NCI-H460 (cell line): ENCODE measurements around the gene MRPL57. TPM values are rescaled to one million over a fixed set of nuclear protein-coding genes. Genes with fewer than 3 reads are reported as not detected.
A peak's percentile ranks its signal among the peaks of the same experiment; 100 is the strongest.
"Not testable (repeated sequence)": the region's sequence is repeated elsewhere in the genome, so short reads cannot be mapped to it uniquely, and the experiment has no call there.

ENCODE experiments used
- DNase-seq: peaks from one replicate; pipeline ENCODE4 v3.0.0-alpha.2; 2016; ENCODE audit warnings: low read depth; ENCODE audit errors: extremely low read depth
- total RNA-seq: library from RNA; depleted of rRNA; stranded (reverse); fragments of >200 nt; shearing (Covaris generic); gene quantifications from 2 replicates; pipeline ENCODE4 v1.2.3, GENCODE V29; 2014

MRPL57 gene
- total RNA-seq, 1 experiment from 2014 or later: 23.8 TPM

- not testable (repeated sequence) for DNase-seq
These were observed 10.0 kb downstream of the MRPL57 start for GRCh38 chr13:21186410-21186809.

DNA sequence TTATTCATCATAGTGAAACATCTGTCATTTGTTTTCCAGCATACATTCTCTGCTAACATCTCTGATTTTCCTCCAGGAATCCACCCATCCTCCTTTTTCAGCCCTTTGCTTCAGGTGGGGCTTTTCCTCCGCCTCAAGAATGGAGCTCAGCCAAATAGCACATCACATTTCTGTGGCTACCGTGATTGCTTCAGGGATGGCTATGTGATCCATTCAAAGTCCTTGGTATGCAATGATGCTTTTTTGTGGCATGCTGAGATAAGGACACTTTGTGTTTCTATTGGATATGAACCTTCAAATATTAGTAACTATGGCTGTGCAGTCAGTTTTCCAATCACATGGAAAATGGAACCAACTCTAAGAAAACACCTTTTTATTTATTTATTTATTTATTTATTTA is 18.3 kb downstream of the MRPL57 start:
- DNase-seq: not testable (repeated sequence)

GRCh38 chr13:21197606-21198225 is 21.3 kb downstream of the MRPL57 start:
- DNase-seq: not testable (repeated sequence)

- not testable (repeated sequence) for DNase-seq
These were observed 21.9 kb downstream of the MRPL57 start for GRCh38 chr13:21198391-21198790.

DNA sequence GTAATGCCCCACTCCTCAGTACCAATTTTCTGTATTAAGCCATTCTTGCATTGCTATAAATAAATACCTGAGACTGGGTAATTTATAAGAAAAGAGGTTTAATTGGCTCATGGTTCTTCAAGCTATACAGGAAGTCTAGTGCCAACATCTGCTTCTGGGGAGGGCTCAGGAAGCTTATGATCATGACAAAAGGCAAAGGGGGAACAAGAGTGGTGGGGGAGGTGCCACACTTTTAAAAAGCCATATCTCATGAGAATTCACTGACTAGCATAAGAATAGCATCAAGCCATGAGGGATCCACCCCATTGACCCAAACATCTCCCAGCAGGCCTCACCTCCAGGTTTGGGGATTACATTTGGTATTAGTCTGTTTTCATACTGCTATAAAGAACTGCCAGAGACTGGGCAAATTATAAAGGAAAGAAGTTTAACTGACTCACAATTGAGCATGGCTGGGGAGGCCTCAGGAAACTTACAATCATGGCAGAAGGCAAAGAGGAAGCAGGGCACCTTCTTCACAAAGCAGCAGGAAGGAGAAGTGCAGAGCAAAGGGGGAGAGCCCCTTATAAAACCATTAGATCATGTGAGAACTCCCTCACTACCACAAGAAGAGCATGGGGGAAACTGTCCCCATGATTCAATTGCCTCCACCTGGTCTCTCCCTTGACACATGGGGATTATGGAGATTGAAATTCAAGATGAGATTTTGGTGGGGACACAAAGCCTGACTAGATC is 25.2 kb downstream of the MRPL57 start:
- DNase-seq: not testable (repeated sequence)

DNA sequence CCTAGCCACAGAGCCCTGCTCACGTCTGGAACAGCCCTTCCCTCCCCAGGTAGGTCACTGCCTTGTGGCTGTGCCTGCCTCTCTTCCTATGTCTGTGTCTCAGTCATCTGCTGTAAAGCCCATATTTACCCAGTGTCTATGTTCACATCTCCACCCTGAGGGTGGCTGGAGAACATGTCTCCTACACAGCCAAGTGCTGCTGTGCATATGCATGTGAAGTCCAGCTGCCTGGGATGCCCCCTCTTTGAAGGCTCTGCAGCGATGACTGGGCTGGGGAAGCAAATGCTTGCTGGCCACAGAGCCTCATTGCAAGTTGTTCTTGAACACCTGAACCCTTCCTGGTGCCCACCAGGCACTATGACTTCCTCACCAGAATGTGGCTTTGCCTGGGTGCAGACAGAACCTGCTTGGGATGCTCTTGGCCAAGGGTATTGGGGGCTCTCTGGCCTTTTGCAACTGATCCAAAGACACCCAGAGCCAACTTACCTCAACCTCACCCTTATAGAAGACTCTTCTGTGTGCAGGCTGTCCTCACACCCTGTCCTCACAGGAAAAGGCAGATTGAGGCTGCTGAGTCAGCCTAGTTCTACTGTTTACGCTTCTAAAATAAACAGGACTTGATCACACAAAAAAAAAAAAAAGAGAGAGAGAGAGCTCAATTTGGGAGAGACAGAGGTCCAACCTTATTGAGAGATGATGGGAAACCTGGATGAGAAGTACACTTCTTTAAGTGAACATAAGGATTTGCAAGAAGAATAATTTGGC is 26.5 kb downstream of the MRPL57 start:
- no peak for DNase-seq

GRCh38 chr13:21208652-21209154 is 32.2 kb downstream of the MRPL57 start:
- DNase-seq: no peak

DNA sequence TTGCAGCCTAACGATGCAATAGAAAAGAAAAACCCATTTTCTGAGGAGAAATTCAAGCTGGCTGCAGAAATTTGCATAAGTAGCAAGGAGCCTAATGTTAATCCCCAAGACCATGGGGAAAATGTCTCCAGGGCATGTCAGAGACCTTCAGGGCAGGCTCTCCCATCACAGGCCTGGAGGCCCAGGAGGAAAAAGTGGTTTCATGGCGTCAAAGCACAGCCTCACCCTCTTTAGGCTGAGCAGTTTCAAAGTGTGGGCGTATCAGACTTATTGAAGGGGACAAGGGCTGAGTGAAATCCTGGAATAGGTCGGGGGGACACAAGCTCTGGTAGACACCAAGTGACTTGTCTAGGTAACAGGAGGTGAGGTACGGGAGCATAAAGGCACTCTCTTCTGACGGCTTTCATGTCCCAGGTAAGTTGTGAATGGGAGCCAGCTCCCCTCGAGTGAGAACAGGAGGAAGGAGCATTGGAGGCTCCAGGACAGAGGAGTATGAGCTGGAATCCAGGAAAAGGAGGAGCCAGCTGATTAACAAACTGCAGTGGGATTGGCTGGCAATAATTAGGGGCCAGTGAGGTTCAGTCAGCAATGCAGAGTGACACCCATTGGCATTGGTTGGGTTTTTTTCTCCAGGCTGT is 35.8 kb downstream of the MRPL57 start:
- no peak for DNase-seq

DNA sequence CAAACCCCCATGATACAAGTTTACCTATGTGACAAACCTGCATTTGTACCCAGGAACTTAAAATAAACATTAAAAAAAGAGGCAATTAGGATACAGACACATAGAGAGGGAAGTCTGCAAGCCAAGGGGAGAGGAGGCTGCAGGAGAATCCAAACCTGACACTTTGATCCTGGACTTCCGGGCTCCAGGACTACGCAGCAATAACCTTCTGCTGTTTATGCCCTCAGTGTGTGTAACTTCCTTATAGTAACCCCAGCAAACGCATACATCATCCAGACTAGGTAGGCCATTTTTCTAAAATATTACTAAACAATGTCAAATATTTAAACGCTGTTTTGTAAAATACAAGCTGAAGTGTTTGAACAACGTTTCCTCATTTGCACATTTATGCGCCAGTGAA is 39.0 kb downstream of the MRPL57 start:
- DNase-seq: not testable (repeated sequence)

- peak; percentile 1 for DNase-seq
These were observed 39.9 kb downstream of the MRPL57 start for GRCh38 chr13:21216332-21216731.

DNA sequence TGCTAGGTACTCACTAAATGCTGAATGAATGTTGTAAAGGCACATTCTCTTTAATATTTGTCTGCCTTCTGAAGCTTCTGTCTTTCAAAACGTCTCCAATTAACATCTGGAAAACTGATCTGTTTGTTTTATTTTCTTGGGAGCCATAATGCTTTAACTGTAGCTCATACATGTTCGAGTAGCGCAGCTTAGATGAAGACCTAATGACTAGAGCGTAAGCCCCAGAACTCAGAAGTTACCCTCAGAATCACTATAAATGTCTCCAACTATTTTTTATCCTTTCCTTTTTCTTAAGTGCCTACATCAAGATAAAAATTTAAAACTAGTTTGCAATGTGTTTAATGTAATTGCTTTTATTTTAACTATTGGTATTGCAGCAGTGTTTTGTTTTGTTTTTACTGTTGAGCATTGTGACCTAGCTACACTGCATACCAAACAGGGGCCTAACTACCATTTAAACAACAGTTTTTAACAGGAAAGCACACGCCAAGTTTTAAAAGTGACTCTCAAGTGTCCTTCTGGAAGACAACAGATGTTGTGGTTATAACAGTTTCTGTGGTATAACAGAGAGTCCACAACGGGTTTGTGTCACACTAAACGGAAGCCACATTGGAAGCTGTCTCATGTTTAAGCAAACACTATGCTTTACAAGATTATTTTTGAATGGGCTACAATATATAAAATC is 42.0 kb downstream of the MRPL57 start:
- DNase-seq: no peak

GRCh38 chr13:21219036-21219381 is 42.6 kb downstream of the MRPL57 start:
- DNase-seq: no peak

GRCh38 chr13:21219716-21220115 is 43.3 kb downstream of the MRPL57 start:
- DNase-seq: not testable (repeated sequence)

- DNase-seq: no peak
These were observed 44.8 kb downstream of the MRPL57 start for GRCh38 chr13:21221268-21221667.

- DNase-seq: no peak
These were observed 48.6 kb downstream of the MRPL57 start for GRCh38 chr13:21225082-21225481.

DNA sequence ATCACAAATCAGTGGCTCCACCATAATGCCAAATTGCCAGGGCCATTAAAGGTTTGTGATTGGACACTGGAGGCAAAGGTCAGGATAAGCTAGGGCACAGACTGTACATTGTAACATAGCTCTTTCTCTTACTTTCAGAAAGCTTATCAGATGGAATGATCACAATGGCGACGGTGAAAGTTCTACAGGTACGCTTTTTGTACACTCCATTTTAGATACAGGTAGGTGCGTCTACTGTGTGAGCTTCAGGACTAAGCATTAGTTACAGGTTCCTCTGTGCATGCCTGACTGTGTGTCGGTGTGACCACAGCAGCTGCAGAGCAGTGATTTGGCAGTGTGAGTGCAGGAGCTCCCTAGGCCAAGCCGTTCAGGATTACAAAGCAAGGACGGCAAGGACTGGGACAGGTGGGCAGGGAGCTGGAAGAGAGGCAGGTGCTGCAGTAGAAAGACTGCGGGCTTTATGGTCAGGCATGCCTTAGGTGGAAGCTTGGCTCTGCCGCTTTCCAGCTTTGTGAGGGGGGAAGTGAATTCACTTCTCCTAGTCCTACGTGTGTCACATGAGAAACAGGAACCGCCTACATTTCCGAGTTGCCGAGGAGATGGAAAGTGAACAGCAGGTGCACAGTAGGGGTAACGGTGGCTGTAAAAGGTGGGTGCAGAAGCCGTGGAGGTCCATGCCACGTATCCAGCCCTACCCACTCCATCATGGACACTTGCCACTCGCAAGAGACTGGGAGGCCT is 49.6 kb downstream of the MRPL57 start:
- DNase-seq: no peak

- no peak for DNase-seq
These were observed 51.5 kb downstream of the MRPL57 start for GRCh38 chr13:21227917-21228316.
